Ishikawa (cell line): ENCODE results near the gene ARHGAP22.

Source experiments
- CEBPB ChIP-seq: IDR thresholded peaks from 2 replicates; pipeline ENCODE4 v1.6.1; 2012
- CREB1 ChIP-seq: IDR thresholded peaks from 2 replicates; pipeline ENCODE4 v1.6.1; 2012; ENCODE audit warnings: low read depth
- EP300 ChIP-seq: IDR thresholded peaks from 2 replicates; pipeline ENCODE4 v1.6.1; 2012; ENCODE audit warnings: borderline replicate concordance
- MAX ChIP-seq: IDR thresholded peaks from 2 replicates; pipeline ENCODE4 v1.6.1; 2012
- RAD21 ChIP-seq: IDR thresholded peaks from 2 replicates; pipeline ENCODE4 v1.6.1; 2012; ENCODE audit warnings: low read depth
- TAF1 ChIP-seq: IDR thresholded peaks from 2 replicates; pipeline ENCODE4 v1.6.1; 2012; ENCODE audit warnings: low read depth, mild to moderate bottlenecking
- TCF12 ChIP-seq: IDR thresholded peaks from 2 replicates; pipeline ENCODE4 v1.6.1; 2012; ENCODE audit warnings: low read depth
- YY1 ChIP-seq: IDR thresholded peaks from 2 replicates; pipeline ENCODE4 v1.6.1; 2012; ENCODE audit warnings: low read depth
- ZBTB7A ChIP-seq: IDR thresholded peaks from 2 replicates; pipeline ENCODE4 v1.6.1; 2012; ENCODE audit warnings: low read depth
- TF ChIP-seq, protein P1 (sequence below): IDR thresholded peaks from 2 replicates; pipeline ENCODE4 v1.6.1; 2012; ENCODE audit warnings: low read depth, mild to moderate bottlenecking

- TF ChIP-seq RAD21 (no peak), YY1 (no peak), EP300 (no peak), ZBTB7A (no peak), CEBPB (no peak), TCF12 (no peak), TAF1 (no peak), MAX (no peak), CREB1 (no peak)
- TF ChIP-seq, protein P1, sequence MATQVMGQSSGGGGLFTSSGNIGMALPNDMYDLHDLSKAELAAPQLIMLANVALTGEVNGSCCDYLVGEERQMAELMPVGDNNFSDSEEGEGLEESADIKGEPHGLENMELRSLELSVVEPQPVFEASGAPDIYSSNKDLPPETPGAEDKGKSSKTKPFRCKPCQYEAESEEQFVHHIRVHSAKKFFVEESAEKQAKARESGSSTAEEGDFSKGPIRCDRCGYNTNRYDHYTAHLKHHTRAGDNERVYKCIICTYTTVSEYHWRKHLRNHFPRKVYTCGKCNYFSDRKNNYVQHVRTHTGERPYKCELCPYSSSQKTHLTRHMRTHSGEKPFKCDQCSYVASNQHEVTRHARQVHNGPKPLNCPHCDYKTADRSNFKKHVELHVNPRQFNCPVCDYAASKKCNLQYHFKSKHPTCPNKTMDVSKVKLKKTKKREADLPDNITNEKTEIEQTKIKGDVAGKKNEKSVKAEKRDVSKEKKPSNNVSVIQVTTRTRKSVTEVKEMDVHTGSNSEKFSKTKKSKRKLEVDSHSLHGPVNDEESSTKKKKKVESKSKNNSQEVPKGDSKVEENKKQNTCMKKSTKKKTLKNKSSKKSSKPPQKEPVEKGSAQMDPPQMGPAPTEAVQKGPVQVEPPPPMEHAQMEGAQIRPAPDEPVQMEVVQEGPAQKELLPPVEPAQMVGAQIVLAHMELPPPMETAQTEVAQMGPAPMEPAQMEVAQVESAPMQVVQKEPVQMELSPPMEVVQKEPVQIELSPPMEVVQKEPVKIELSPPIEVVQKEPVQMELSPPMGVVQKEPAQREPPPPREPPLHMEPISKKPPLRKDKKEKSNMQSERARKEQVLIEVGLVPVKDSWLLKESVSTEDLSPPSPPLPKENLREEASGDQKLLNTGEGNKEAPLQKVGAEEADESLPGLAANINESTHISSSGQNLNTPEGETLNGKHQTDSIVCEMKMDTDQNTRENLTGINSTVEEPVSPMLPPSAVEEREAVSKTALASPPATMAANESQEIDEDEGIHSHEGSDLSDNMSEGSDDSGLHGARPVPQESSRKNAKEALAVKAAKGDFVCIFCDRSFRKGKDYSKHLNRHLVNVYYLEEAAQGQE, result no peak
Measured at GRCh38 chr10:48568546-48568945, 36.3 kb downstream of the ARHGAP22 start.
